HUDEP-2 (cell line): ENCODE measurements around the gene VTA1.

Source experiments
- DNase-seq, 76 experiments: peaks; one replicate each; lab custom pipeline; 2025; ENCODE audit not compliant: unreplicated experiment in 76 of 76; lab: John Stamatoyannopoulos, UW

VTA1 gene

GRCh38 chr6:142258757-142259156 lies 111.7 kb downstream of the VTA1 start:
- no peak for DNase-seq

- DNase-seq: no peak
Measured at GRCh38 chr6:142260748-142261147, 113.7 kb downstream of the VTA1 start.

- DNase-seq: no peak
Measured at GRCh38 chr6:142262231-142262630, 115.2 kb downstream of the VTA1 start.

GRCh38 chr6:142265476-142265875 lies 118.4 kb downstream of the VTA1 start:
- DNase-seq: no peak

- DNase-seq: no peak
Measured at GRCh38 chr6:142266060-142266459, 119.0 kb downstream of the VTA1 start.

GRCh38 chr6:142271476-142271875 lies 124.4 kb downstream of the VTA1 start:
- DNase-seq: no peak
